Measurements from ENCODE around the gene AXIN1. TPM values are rescaled to one million over a fixed set of nuclear protein-coding genes. Genes with fewer than 3 reads are reported as not detected.
"Not testable (repeated sequence)": the region's sequence is repeated elsewhere in the genome, so short reads cannot be mapped to it uniquely, and the experiment has no call there.

Gene AXIN1
- total RNA-seq, 1 donor from 2014 or later: 28.9 TPM

DNA sequence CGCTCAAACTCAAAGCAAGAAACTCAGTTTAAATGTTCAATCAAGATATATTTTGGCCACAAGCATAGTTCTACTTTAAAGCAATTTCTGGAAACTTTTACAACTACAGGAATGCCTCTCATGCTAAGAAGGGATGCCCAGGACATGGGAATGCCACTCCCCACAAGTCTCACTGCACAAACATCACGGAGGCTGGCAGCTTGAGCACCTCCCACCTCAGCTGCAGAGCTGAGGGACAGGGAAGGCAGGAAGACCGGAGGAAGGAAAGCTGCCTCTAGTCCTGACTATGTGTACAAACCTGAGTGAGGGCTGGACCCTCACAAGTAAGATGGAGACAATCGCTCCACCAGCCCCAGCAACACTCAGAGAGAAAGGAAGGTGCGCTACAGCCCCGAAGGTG lies 5.3 kb downstream of the AXIN1 start:
- intact Hi-C loops (cut with DNase I): no loop called here
- Histone ChIP-seq H3K36me3 (peaks cover 30% of the 10 kb centered on the region), H3K9me3 (no peaks in the 10 kb centered on the region), H3K4me3 (no peak overlapping the region), H3K27me3 (no peaks in the 10 kb centered on the region), H3K27ac (no peak overlapping the region), H3K4me1 (peaks cover 9% of the 10 kb centered on the region)
- DNase-seq (no peak), ATAC-seq (no peak)
- TF ChIP-seq, protein P1, sequence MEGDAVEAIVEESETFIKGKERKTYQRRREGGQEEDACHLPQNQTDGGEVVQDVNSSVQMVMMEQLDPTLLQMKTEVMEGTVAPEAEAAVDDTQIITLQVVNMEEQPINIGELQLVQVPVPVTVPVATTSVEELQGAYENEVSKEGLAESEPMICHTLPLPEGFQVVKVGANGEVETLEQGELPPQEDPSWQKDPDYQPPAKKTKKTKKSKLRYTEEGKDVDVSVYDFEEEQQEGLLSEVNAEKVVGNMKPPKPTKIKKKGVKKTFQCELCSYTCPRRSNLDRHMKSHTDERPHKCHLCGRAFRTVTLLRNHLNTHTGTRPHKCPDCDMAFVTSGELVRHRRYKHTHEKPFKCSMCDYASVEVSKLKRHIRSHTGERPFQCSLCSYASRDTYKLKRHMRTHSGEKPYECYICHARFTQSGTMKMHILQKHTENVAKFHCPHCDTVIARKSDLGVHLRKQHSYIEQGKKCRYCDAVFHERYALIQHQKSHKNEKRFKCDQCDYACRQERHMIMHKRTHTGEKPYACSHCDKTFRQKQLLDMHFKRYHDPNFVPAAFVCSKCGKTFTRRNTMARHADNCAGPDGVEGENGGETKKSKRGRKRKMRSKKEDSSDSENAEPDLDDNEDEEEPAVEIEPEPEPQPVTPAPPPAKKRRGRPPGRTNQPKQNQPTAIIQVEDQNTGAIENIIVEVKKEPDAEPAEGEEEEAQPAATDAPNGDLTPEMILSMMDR (IDR thresholded peaks at IDR 0.05): no peak

DNA sequence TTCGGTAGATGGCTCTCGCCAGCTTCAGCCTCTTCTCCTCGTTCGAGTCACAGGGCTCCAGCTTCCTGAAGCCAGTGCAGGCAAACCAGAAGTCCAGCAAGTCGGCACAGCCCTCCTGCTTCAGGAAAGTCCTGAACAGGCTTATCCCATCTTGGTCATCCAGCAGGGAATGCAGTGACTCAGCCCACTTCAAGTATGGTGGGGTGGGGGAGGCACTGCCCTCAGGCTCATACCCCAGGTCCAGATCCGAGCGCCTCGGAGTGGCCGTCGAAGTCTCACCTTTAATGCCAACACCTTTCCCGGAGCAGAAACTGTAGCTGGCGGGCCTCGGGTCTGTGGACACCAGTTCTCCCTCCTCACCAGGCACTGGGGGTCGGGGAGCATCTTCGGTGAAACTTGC lies 5.9 kb downstream of the AXIN1 start:
- intact Hi-C loops (cut with DNase I): no loop called here
- peaks cover 9% of the 10 kb centered on the region for H3K4me1 ChIP-seq
- TF ChIP-seq, protein P1 (IDR thresholded peaks at IDR 0.05): no peak
- ATAC-seq: peak; percentile 55
- no peaks in the 10 kb centered on the region for H3K27me3 ChIP-seq
- no peak overlapping the region for H3K4me3 ChIP-seq
- no peak for DNase-seq
- no peak overlapping the region for H3K27ac ChIP-seq
- no peaks in the 10 kb centered on the region for H3K9me3 ChIP-seq
- H3K36me3 ChIP-seq: peaks cover 30% of the 10 kb centered on the region

DNA sequence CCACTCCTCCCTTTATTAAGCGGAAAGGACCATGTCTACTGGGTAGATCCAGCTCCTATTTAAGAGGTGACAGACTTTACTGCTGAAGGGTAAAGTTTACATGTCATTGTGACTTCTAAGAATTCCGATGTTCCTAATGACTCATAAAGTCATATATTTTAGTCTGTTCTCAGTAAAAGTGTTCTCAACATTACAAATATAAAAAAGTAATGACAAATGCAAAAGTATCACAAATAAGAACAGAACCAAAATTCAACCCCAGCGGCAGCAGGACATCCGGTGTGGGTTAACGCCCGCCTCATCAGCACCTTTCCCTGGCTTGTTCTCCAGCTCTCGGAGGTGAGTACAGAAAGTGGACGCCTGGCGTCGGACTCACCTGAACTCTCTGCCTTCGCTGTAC lies 6.8 kb downstream of the AXIN1 start:
- no peak for ATAC-seq
- TF ChIP-seq, protein P1 (IDR thresholded peaks at IDR 0.05): no peak
- Histone ChIP-seq H3K36me3 (peaks cover 30% of the 10 kb centered on the region), H3K9me3 (no peaks in the 10 kb centered on the region), H3K4me1 (peaks cover 4% of the 10 kb centered on the region), H3K4me3 (no peak overlapping the region), H3K27me3 (no peaks in the 10 kb centered on the region), H3K27ac (no peak overlapping the region)
- intact Hi-C loops (cut with DNase I): no loop called here
- no peak for DNase-seq

DNA sequence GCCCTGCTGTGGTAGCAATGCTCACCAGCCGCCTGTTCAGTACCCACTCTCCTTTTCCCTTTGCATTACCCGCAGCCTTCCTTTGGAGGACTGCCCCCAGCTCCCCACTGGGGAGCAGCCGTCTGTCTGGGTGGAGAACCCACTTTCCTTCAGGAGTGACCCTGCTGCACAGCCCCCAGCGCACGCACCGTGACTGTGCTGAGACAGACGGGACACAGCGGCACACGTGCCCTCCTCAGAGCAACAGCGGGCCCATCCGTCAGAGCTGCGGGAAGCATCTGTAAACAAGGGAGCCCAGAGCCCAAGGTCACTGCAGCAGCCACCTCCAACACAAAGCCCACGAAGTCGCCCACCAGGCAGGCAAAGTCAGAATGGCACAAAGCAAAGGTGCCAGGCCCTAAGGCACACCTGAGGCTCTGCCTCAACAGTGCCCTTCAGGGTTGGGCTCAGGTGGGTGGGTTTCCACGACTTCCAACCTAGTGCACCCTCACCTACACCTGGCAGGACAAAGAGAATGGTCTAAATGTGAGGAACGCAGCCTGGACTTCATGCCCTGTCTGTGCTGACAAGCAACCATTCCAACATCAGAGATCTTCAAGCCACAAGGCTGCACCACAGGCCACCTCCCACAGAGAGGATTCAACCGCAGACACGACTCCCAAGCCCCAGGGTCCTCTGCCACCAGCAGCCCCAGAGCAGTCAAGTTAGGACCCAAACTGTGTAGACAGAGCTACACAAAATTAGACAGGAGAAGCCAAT lies 9.9 kb downstream of the AXIN1 start:
- DNase-seq: no peak
- H3K4me3 ChIP-seq: no peak overlapping the region
- H3K9me3 ChIP-seq: no peaks in the 10 kb centered on the region
- ATAC-seq: no peak
- TF ChIP-seq, protein P1 (IDR thresholded peaks at IDR 0.05): no peak
- no peaks in the 10 kb centered on the region for H3K27me3 ChIP-seq
- peaks cover 22% of the 10 kb centered on the region for H3K36me3 ChIP-seq
- no peak overlapping the region for H3K27ac ChIP-seq
- H3K4me1 ChIP-seq: peaks cover 13% of the 10 kb centered on the region
- intact Hi-C loops (cut with DNase I): no loop called here

DNA sequence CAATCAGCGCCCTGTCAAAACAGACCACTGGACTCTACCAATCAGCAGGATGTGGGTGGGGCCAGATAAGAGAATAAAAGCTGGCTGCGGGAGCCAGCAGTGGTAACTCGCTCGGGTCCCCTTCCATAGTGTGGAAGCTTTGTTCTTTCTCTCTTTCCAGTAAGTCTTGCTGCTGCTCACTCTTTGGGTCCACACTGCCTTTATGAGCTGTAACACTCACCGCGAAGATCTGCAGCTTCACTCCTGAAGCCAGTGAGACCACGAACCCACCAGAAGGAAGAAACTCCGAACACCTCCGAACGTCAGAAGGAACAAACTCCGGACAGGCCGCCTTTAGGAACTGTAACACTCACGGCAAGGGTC lies 10.6 kb downstream of the AXIN1 start:
- intact Hi-C loops (cut with DNase I); H3K27ac ChIP-seq; H3K9me3 ChIP-seq; H3K27me3 ChIP-seq; DNase-seq; H3K4me3 ChIP-seq; ATAC-seq: not testable (repeated sequence)
- Histone ChIP-seq H3K36me3 (peaks cover 22% of the 10 kb centered on the region), H3K4me1 (peaks cover 13% of the 10 kb centered on the region)

GRCh38 chr16:341095-341973 lies 11.2 kb downstream of the AXIN1 start:
- DNase-seq; H3K27ac ChIP-seq; intact Hi-C loops (cut with DNase I); ATAC-seq; H3K9me3 ChIP-seq; H3K27me3 ChIP-seq; H3K4me3 ChIP-seq: not testable (repeated sequence)
- H3K4me1 ChIP-seq: peaks cover 13% of the 10 kb centered on the region
- peaks cover 19% of the 10 kb centered on the region for H3K36me3 ChIP-seq

All from upper lobe of right lung (tissue), 1 donor.